ENCODE results near the gene ZYG11A.

Gene ZYG11A

GRCh38 chr1:52880206-52880605 is 37.6 kb downstream of the ZYG11A start:
- no peak for DNase-seq

- no peak for DNase-seq
Measured at GRCh38 chr1:52887483-52887882, 44.9 kb downstream of the ZYG11A start.

GRCh38 chr1:52892424-52893215 is 50.1 kb downstream of the ZYG11A start:
- DNase-seq: no peak

GRCh38 chr1:52899445-52899894 is 56.9 kb downstream of the ZYG11A start:
- no peak for DNase-seq

GRCh38 chr1:52900402-52900801 is 57.8 kb downstream of the ZYG11A start:
- DNase-seq: no peak

- no peak for DNase-seq
Measured at GRCh38 chr1:52901384-52901783, 58.8 kb downstream of the ZYG11A start.

GRCh38 chr1:52904208-52904926 is 61.8 kb downstream of the ZYG11A start:
- DNase-seq: no peak

- peak; percentile 33 to 45 for DNase-seq
Measured at GRCh38 chr1:52904927-52905698, 62.6 kb downstream of the ZYG11A start.

GRCh38 chr1:52906135-52906603 is 63.6 kb downstream of the ZYG11A start:
- no peak for DNase-seq

- DNase-seq: no peak
Measured at GRCh38 chr1:52907068-52907811, 64.7 kb downstream of the ZYG11A start.

- no peak for DNase-seq
Measured at GRCh38 chr1:52907812-52908153, 65.2 kb downstream of the ZYG11A start.

- DNase-seq: no peak
Measured at GRCh38 chr1:52911541-52911940, 69.0 kb downstream of the ZYG11A start.

- DNase-seq: no peak
Measured at GRCh38 chr1:52913014-52913413, 70.5 kb downstream of the ZYG11A start.

GRCh38 chr1:52913537-52913936 is 71.0 kb downstream of the ZYG11A start:
- peak in 1 of 2 experiments; percentile 16 for DNase-seq

GRCh38 chr1:52914463-52914862 is 71.9 kb downstream of the ZYG11A start:
- DNase-seq: no peak

- DNase-seq: no peak
Measured at GRCh38 chr1:52915211-52915854, 72.8 kb downstream of the ZYG11A start.

- no peak for DNase-seq
Measured at GRCh38 chr1:52915855-52916220, 73.3 kb downstream of the ZYG11A start.

GRCh38 chr1:52916241-52916975 is 73.8 kb downstream of the ZYG11A start:
- DNase-seq: no peak

- no peak for DNase-seq
Measured at GRCh38 chr1:52917156-52917555, 74.6 kb downstream of the ZYG11A start.

- no peak for DNase-seq
Measured at GRCh38 chr1:52917581-52917980, 75.0 kb downstream of the ZYG11A start.

- DNase-seq: no peak
Measured at GRCh38 chr1:52918201-52918600, 75.6 kb downstream of the ZYG11A start.
